Thoracic aorta (tissue), 2 donors: ENCODE measurements around the gene MACROD1. TPM values are rescaled to one million over a fixed set of nuclear protein-coding genes. Genes with fewer than 3 reads are reported as not detected.

Source experiments
- ATAC-seq: fragments of 150-250 bp; one replicate; pipeline ENCODE4 v1.8.0; 2017; ENCODE audit warnings: low read depth; ENCODE audit not compliant: insufficient number of reproducible peaks, low FRiP score
- DNase-seq: peaks from one replicate; pipeline ENCODE4 v3.0.0-alpha.2; 2020; ENCODE audit warnings: low spot score
- H3K27ac ChIP-seq, 2 donors: fragments of 200-600 bp; sonication (generic); 1 replicate in 1 of 2; 2 replicates in 1 of 2; pipeline ENCODE4 v1.5.1; 2016; ENCODE audit warnings: mild to moderate bottlenecking in 2 of 2, moderate library complexity in 2 of 2
- H3K27me3 ChIP-seq: fragments of 200-600 bp; sonication (generic); replicated peaks from 2 replicates; pipeline ENCODE4 v1.6.0; 2016; ENCODE audit warnings: mild to moderate bottlenecking; ENCODE audit not compliant: insufficient read depth
- H3K36me3 ChIP-seq: fragments of 200-600 bp; sonication (generic); one replicate; pipeline ENCODE4 v1.5.1; 2016
- H3K4me1 ChIP-seq, 2 donors: fragments of 200-600 bp; sonication (generic); 1 replicate in 1 of 2; 2 replicates in 1 of 2; pipeline versions ENCODE4 v1.5.1 to v1.6.0; 2016; ENCODE audit warnings: low read depth in 2 of 2, mild to moderate bottlenecking in 1 of 2; ENCODE audit not compliant: control insufficient read depth in 1 of 2
- H3K4me3 ChIP-seq: fragments of 200-600 bp; sonication (generic); 2 replicates; pipeline ENCODE4 v1.5.1; 2016; ENCODE audit warnings: mild to moderate bottlenecking
- H3K9me3 ChIP-seq: fragments of 200-600 bp; sonication (generic); 2 replicates; pipeline ENCODE4 v1.5.1; 2016
- CTCF ChIP-seq: fragments of 200-600 bp; sonication (generic); IDR thresholded peaks from one replicate; pipeline ENCODE4 v1.5.1; 2019; ENCODE audit warnings: antibody characterized with exemption
- total RNA-seq, 2 donors: library from RNA; depleted of rRNA; stranded (reverse); fragments of >200 nt; gene quantifications; one replicate each; pipeline versions ENCODE4 v1.1.0 to v1.2.3, GENCODE V29; 2016

The MACROD1 gene
- total RNA-seq, 2 donors from 2014 or later, result 15.8 to 17.6 TPM

DNA sequence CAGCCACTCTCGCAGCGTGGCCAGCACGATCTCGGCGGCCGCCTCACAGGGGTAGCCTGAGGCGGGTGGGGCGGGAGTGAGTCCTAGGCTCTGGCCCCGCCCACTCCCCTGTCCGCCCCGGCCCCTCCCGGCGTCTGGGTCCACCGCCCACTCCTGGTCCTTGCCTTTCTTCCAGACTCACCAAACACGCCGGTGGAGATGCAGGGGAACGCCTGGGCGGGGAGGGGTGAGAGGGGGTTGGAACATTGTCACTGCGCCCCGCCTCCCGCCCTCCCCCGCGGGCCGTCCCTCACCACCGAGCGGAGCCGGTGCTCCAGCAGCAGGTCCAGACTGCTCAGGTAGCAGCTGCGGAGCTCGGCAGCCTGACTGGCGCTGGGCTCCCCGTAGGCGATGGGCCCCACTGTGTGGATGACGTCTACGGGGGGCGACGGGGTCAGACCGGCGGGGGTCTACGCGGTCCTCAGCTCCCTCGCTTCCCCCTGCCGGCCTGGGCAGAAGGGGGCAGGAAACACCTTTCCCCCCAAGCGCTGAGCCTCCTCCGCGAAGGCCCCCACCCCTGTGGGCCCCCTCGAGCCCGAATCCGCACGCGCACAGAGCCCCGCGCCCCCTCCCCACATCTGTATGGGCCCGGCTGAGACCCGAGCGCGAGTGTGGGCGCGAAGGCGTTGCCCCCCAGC is 166.4 kb downstream of the MACROD1 start:
- DNase-seq, result peak; percentile 16
- Histone ChIP-seq H3K27me3 (no peaks in the 10 kb centered on the region), H3K4me3 (peak overlapping the region; percentile 70), H3K27ac (no peak overlapping the region), H3K36me3 (peaks cover 15% of the 10 kb centered on the region), H3K4me1 (peaks cover 12 to 23% of the 10 kb centered on the region in 2 donors), H3K9me3 (no peaks in the 10 kb centered on the region)
- ATAC-seq, result no peak
- TF ChIP-seq CTCF, result no peak

- TF ChIP-seq CTCF, result no peak
- H3K27ac ChIP-seq, result no peak overlapping the region
- H3K9me3 ChIP-seq, result no peaks in the 10 kb centered on the region
- H3K36me3 ChIP-seq, result peaks cover 15% of the 10 kb centered on the region
- H3K27me3 ChIP-seq, result no peaks in the 10 kb centered on the region
- H3K4me1 ChIP-seq, result peaks cover 12 to 23% of the 10 kb centered on the region in 2 donors
- no peak for DNase-seq
- peak overlapping the region; percentile 70 for H3K4me3 ChIP-seq
- ATAC-seq, result no peak
Measured at GRCh38 chr11:63998558-63999348, 167.2 kb downstream of the MACROD1 start.

- no peak for DNase-seq
- Histone ChIP-seq H3K36me3 (peaks cover 15% of the 10 kb centered on the region), H3K27ac (no peak overlapping the region), H3K27me3 (no peaks in the 10 kb centered on the region), H3K4me3 (no peak overlapping the region), H3K9me3 (no peaks in the 10 kb centered on the region), H3K4me1 (peaks cover 12 to 23% of the 10 kb centered on the region in 2 donors)
- ATAC-seq, result no peak
- TF ChIP-seq CTCF, result no peak
Measured at GRCh38 chr11:63997801-63998337, 168.0 kb downstream of the MACROD1 start.

DNA sequence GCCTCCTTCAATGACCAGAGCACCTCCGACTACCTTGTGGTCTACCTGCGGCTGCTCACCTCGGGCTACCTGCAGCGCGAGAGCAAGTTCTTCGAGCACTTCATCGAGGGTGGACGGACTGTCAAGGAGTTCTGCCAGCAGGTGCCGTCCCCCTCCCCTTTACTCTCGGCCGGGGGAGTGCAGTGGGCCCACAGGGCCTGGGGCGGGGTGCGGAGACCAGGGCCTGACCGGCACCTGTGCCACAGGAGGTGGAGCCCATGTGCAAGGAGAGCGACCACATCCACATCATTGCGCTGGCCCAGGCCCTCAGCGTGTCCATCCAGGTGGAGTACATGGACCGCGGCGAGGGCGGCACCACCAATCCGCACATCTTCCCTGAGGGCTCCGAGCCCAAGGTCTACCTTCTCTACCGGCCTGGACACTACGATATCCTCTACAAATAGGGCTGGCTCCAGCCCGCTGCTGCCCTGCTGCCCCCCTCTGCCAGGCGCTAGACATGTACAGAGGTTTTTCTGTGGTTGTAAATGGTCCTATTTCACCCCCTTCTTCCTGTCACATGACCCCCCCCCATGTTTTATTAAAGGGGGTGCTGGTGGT is 168.7 kb downstream of the MACROD1 start:
- no peak for ATAC-seq
- no peak for DNase-seq
- no peak for TF ChIP-seq CTCF
- H3K27me3 ChIP-seq, result no peaks in the 10 kb centered on the region
- no peak overlapping the region for H3K4me3 ChIP-seq
- peaks cover 15% of the 10 kb centered on the region for H3K36me3 ChIP-seq
- H3K4me1 ChIP-seq, result peaks cover 12 to 23% of the 10 kb centered on the region in 2 donors
- no peaks in the 10 kb centered on the region for H3K9me3 ChIP-seq
- H3K27ac ChIP-seq, result no peak overlapping the region

- DNase-seq, result no peak
- no peak overlapping the region for H3K4me3 ChIP-seq
- H3K36me3 ChIP-seq, result peaks cover 16% of the 10 kb centered on the region
- no peak for ATAC-seq
- no peaks in the 10 kb centered on the region for H3K27me3 ChIP-seq
- no peaks in the 10 kb centered on the region for H3K9me3 ChIP-seq
- no peak for TF ChIP-seq CTCF
- H3K27ac ChIP-seq, result no peak overlapping the region
- H3K4me1 ChIP-seq, result peaks cover 12 to 23% of the 10 kb centered on the region in 2 donors
Measured at GRCh38 chr11:63996512-63996911, 169.4 kb downstream of the MACROD1 start.
